Ureter (tissue), 1 donor: ENCODE measurements around the gene CGB5. TPM values are rescaled to one million over a fixed set of nuclear protein-coding genes. Genes with fewer than 3 reads are reported as not detected.
A peak's percentile ranks its signal among the peaks of the same experiment; 100 is the strongest.
"Not testable (repeated sequence)": the region's sequence is repeated elsewhere in the genome, so short reads cannot be mapped to it uniquely, and the experiment has no call there.

Experiments used
- DNase-seq: peaks from one replicate; pipeline ENCODE4 v3.0.0-alpha.2; 2020; ENCODE audit warnings: low spot score
- total RNA-seq: library from RNA; stranded (reverse); gene quantifications from one replicate; pipeline ENCODE4 v1.2.4, GENCODE V29; 2023
- donor health status: DM: yes; HTN: yes; CAD: no.

CGB5 gene
- total RNA-seq: 1.1 TPM

GRCh38 chr19:49043548-49043947 is at the start of gene CGB5:
CGB5 (plus strand) TSS chr19:49043848; CDS start chr19:49044210, 362 bp downstream.
- not testable (repeated sequence) for DNase-seq

DNA sequence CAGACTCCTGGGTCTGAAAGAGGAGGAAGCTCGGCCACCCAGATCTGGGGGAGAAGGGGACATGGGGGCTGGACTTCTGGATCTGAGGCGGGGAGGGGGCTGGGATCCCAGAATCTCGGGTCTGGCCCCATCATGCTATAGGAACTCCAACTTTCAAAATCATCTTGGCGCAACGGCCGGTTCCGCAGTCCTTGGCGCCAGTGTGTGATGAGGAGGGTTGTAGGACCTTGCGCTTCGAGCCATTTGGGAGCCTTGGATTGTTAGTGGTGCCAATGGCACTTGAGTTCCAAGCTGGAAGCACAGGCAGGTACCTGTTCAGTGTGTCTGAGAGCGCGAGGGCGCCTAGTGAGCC is 49.6 kb upstream of the CGB5 start:
- DNase-seq: no peak

DNA sequence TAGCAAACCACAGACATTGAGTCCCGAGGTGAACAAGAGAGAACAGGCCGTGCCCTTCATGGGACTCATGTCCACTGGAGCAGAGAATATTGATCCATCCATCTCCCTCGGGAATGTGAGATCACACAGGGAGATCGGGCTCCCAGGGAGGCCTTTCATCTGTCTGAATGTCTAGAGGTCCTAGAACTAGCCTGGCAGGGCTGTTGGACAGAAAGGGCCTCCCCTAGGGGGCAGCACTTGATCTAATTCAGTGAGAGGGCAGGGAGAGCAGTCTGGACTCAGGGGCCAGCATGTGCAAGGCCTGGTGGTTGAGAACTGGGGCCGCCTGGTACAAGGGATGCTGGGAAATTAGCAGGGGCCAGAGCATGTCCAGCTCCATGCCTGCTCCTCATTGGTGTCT is 45.7 kb upstream of the CGB5 start:
- no peak for DNase-seq

- DNase-seq: no peak
Observed at GRCh38 chr19:48999481-49000325, 43.9 kb upstream of the CGB5 start.

- no peak for DNase-seq
Observed at GRCh38 chr19:49004133-49004532, 39.5 kb upstream of the CGB5 start.

- DNase-seq: no peak
Observed at GRCh38 chr19:49004964-49005614, 38.6 kb upstream of the CGB5 start.

DNA sequence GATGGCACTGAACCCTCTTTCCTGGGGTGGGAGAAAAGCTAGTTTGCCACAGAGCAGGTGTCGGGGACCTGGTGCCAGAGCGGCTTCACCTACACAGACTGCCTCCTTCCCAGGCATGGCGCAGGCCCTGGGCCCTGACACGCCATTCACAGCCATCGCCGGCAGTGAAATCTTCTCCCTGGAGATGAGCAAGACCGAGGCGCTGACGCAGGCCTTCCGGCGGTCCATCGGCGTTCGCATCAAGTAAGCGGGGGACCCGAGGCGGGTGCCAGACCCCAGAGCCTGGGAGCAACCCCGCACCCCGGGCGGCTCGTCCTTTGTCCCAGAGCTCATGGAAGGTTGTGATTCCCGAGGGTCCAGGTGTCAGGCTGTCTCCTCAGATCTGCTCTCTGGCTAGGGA is 36.7 kb upstream of the CGB5 start:
- DNase-seq: no peak

- DNase-seq: no peak
Observed at GRCh38 chr19:49009828-49010227, 33.8 kb upstream of the CGB5 start.

DNA sequence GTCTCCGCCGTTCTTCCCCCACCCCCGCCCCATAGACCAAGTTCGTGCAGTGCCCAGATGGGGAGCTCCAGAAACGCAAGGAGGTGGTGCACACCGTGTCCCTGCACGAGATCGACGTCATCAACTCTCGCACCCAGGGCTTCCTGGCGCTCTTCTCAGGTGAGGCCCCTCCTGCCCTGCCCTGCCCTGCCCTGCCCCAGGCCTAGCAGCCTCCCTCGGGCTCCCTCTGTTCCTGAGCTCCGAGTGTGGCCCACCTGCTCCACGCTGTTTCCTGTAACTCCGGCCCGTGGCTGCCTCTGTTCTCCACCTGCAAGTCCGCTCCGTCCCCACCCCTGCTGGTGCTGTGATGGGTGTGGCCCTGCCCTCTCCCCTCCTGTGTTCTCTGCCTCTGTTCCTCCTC is 33.2 kb upstream of the CGB5 start:
- DNase-seq: no peak

- no peak for DNase-seq
Observed at GRCh38 chr19:49011194-49011593, 32.5 kb upstream of the CGB5 start.

GRCh38 chr19:49014123-49014869 is 29.4 kb upstream of the CGB5 start:
- no peak for DNase-seq

DNA sequence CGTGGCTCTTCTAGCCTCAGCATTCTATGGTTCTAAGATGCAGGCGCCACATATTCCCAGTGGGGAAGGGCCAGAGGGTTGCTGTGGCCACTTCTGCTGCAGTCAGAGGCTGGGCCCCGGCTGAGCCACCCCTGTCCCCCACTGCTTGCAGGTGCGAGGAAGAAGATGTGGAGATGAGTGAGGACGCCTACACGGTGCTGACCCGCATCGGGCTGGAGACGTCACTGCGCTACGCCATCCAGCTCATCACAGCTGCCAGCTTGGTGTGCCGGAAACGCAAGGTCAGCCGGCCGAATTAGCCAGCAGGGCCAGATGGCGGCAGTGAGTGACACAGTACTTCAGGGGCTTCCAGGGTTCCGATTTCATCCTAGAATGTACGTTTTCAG is 28.8 kb upstream of the CGB5 start:
- no peak for DNase-seq

- no peak for DNase-seq
Observed at GRCh38 chr19:49016067-49016839, 27.4 kb upstream of the CGB5 start.

GRCh38 chr19:49017041-49017665 is 26.5 kb upstream of the CGB5 start, which contains the start of gene LHB:
LHB (minus strand) TSS chr19:49017091; CDS start chr19:49017081, 10 bp downstream.
- no peak for DNase-seq

GRCh38 chr19:49017666-49018351 is 25.8 kb upstream of the CGB5 start:
- no peak for DNase-seq

DNA sequence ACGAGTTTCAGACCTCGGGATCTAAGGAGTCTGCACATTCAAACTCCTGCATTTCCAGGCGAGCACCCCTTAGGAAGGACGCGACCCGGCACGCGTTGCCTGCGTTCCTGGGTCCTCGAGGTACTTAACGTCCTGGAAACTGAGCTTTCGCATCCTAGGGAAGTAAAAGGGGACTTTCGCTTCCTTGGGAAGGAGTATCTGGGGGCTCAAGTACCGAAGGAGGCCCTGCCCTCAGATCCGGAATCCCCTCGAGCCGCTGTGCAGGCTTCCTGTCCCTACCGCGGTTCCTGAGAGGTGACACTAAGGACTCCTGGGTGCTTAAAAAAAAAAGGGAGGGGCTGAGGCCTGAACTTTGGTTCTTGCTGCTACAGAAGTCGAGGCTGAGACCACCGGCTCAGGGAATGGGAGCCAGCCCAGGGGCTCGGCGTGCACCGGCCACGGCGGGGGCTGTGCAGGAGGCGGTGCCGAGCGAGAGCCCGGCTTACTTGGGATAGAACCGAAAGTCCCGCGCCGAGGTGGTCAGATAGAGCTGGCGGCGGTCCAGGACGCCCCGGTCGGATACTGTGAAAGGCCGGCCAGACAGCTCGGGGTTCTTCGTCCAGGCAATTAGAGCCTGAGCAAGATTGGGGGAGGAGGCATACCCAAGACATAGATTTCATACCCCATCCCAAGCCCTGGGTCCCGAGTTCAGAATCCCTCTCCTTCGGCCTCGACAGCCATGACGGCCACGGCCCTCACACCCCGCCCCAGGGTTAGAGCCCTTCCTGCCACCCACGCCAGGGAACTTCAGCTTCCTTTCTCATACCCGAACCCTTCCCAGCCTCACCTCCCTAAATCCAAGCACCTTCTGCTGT is 25.0 kb upstream of the CGB5 start:
- DNase-seq: not testable (repeated sequence)

DNA sequence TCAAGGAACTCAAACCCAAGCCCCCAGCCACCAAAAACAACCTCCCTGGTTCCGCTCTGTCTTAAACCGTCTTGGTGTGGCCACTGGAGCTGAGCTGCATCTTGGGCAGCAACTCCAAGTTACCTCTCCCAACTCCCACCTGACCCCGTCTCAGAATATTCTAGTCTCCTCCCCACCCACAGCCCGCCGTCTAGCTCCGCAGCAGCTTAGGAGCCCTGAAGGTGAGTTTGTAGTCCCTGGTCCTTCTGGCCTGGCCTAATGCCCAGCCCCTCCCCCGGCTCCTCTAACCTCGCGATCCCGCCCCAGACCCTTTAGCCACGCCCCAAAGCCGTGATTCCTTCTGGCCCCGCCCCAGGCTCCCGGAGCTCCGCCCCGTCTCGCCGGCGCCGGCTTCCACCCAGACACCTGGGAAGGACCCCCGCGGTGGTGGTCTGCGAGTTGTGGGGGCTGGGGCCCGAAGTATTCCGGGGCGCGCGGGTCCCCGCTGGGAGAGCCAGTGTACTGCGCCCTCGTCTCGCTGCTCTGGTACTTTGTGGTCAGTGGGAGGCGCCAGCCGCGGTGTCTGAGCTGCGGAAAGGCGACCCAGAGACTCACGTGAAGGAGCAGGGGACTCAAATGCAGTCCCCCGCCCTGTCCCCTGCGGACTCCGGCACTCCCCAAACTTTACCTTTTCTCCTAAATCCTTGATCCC is 24.3 kb upstream of the CGB5 start:
- DNase-seq: peak; percentile 60

GRCh38 chr19:49020342-49020741 is 23.3 kb upstream of the CGB5 start:
- no peak for DNase-seq
